HG03139 (cell line): ENCODE results near the gene PLPPR3.

Source experiments
- ATAC-seq: cut with Tn5 transposase; IDR thresholded peaks from one replicate; pipeline ENCODE4 v1.9.1; 2021; ENCODE audit not compliant: unreplicated experiment

Gene PLPPR3

GRCh38 chr19:778910-779653 is 42.7 kb downstream of the PLPPR3 start:
- no peak for ATAC-seq

- ATAC-seq: no peak
Observed at GRCh38 chr19:776549-776948, 45.2 kb downstream of the PLPPR3 start.

GRCh38 chr19:772730-773436 is 48.9 kb downstream of the PLPPR3 start:
- ATAC-seq: no peak

GRCh38 chr19:772063-772462 is 49.7 kb downstream of the PLPPR3 start:
- no peak for ATAC-seq

GRCh38 chr19:771332-771785 is 50.4 kb downstream of the PLPPR3 start:
- no peak for ATAC-seq

GRCh38 chr19:769616-770015 is 52.1 kb downstream of the PLPPR3 start:
- ATAC-seq: no peak

GRCh38 chr19:768424-768823 is 53.3 kb downstream of the PLPPR3 start:
- no peak for ATAC-seq

- no peak for ATAC-seq
Observed at GRCh38 chr19:765179-765738, 56.5 kb downstream of the PLPPR3 start.

- no peak for ATAC-seq
Observed at GRCh38 chr19:764301-764700, 57.5 kb downstream of the PLPPR3 start.

- ATAC-seq: no peak
Observed at GRCh38 chr19:763869-764268, 57.9 kb downstream of the PLPPR3 start.

- ATAC-seq: no peak
Observed at GRCh38 chr19:763181-763580, 58.6 kb downstream of the PLPPR3 start.
